GM19240 (cell line): ENCODE measurements around the gene TPSAB1.
"Not testable (repeated sequence)": the region's sequence is repeated elsewhere in the genome, so short reads cannot be mapped to it uniquely, and the experiment has no call there.

ENCODE experiments used
- DNase-seq: peaks from one replicate; pipeline ENCODE4 v3.0.0; 2011; ENCODE audit warnings: low spot score; ENCODE audit not compliant: insufficient read length

Gene TPSAB1

DNA sequence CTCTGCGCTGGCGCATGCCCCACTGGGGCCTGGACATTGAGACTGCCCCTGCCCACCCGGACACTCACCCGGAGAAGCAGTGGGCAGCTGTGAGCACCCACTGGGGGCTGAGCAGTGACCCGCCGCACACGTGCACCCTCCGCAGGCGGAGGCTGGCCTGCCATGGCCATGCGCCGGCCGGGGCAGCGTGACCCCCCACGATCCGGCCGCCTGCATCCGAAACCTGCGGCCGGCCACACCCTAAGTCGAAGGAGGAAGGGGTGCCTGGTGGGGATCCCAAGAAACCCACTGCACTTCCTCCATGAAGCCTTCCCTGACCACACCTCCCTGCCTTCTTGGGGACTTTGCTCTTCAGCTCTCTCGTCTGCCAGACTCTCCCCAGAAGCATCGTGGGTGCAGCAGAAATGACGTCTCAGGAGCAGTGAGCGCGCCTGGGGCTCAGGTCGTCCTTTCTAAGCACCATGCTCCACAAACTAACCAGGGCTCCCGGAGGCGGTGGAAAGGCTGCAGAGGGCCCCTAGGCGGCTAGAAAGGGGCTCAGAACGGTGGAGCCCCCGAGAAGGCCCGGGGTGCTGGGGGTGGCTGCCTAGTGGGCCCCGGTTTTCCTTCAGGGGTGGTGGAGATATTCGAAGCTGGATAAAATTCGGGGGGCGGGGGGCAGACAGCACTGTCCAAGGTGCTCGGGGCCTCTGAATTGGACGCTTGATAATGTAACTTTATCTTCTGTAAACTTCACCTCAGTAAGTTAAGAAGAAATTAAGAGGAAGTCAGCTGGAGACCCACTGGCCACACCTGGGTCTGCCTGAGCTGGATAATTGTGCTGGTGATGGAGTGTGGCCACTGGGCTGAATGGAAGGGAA lies 16.9 kb upstream of the TPSAB1 start:
- no peak for DNase-seq

DNA sequence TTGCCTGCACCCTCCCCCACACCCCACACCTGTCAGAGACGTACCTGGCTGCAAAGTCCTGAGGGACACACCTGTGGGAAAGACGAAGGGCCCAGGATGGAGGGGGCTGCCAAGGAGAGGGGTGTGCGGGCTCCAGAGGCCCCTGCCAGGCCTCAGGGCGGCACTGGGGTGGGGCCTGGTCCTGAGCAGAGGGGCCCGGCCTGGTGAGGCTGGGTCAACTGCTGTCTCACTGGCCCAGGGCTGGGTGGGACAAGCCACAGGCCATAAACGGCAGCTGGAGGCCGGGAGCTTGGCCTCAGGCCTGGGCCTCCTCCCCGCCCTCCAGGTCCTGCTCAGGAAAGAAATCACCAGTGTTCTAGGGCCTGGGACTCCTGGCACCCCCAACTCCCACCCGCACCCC lies 15.9 kb upstream of the TPSAB1 start:
- DNase-seq = no peak

DNA sequence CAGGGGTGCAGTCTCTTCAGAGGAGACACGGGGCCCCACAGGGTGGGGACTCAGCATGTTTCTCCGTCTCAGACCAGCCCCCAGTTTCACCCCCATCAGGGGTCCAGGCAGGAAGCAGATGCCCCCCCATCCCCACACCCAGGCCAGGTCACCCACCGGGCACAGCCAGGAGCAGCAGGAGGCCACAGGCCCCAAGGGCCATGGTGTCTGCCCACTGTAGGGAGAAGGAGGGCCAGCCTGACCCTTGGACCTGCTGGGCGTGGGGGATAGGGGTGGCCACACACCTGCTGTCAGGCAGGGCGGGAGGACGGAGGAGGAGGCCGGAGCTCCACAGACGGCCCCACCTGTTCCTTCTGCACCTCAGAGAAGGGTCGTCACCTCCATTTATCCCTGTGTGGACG lies 15.5 kb upstream of the TPSAB1 start, which contains the start of gene TPSG1:
TPSG1 (minus strand) TSS at position 218 of the 401 bp plus-strand sequence; CDS start at position 202, 16 bp downstream.
- DNase-seq = no peak

DNA sequence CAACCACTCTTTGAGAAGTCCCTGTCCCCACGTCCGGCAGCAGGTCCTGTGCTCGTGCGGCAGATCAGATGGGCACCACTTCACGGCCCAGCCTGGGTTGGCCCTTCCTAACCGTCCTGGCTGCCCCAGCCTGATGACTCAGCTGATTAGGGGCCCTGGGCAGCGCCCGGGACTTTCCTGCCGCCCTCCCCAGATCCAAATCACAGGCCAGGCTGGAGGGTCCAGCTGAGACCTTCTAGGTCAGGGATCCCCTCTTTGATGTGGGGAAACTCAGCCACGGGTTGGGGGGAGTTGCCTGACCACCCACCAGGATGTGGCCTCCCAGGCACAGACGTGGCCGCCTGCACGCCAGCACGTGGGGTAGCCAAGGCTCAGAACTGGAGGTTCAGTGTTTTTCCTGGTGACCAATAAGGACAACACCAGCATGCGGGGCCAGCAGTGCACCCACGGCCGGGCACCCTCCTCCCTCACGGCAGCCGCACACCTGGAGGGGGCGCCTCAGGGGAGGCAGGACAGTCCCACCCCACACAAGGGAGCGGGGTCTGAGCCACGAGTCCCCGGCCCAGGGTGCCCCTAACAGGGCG lies 14.7 kb upstream of the TPSAB1 start:
- DNase-seq = not testable (repeated sequence)

DNA sequence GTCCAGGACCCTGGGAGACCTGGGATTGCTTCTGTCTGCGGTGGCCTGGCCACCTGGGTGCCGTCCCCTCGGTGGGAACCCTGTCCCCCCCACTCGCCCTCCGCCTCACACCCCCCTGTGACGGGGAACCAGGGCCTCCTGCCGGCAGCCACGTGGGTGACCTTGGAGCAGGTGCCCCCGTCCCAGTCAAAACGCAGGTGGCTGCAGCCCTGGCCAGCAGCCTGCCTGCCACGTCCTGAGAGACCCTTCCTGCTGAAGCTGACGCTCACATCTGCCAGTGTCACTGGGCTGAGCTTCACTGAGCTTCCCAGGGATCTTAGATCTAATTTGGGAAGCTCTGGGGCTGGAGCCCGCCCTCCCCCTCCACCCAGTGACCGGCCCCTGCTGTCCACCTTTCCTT lies 13.8 kb upstream of the TPSAB1 start:
- not testable (repeated sequence) for DNase-seq

DNA sequence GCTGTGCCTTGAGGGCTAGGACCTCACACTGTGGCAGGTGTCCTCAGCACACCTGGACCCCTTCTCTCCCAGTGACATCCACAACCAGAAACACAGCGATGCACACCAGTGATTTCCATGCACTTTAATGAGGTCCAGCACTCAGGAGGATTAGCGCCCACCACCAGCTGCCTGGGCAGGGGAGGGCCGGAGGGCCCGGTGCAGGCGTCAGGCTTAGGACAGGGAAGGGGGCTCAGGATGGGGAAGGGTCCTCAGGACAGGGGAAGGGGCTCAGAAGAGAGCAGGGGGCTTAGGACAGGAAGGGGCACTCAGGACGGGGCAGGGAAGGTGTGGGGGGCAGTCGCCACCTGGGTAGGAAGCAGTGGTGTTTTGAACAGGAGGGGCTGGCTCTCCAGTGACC lies 12.3 kb upstream of the TPSAB1 start:
- not testable (repeated sequence) for DNase-seq

DNA sequence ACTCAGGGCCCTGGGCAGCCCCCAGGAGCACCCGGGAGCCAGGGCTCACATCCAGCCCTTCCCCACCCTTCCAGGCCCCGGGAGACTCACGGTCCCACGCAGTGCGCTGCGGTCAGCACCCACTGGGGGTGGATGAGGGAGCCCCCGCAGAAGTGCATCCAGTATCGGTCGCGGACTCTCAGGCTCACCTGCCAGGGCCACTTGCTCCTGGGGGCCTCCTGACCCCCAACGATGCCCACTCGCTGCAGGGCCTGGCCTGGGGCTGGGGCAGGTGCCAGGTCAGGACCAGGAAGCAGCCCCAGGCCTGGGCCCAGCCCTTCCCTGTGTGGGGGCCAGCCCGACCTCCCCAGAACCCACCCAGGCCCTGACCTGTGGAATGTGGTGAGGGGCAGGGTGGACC lies 11.0 kb upstream of the TPSAB1 start:
- DNase-seq = not testable (repeated sequence)

DNA sequence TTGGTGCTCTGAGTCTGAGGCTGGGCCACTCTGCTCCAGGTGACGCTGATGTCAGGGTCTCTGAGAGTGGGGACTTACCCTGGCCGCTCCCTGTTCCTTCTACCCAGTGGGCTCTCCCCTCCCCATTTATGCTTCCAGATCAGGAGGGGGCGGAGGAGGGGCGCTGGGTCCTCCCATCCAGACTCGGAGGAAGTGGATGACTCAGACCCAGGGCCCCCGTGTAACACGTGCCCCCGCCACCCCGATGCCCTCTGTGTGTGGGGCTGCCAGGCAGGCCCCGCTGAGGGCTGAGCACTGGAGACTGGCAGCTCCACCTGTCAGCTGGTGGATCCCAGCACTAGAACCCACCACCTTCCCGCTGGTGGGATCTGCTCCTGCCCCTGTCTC lies 10.4 kb upstream of the TPSAB1 start, which contains the start of gene TPSB2:
TPSB2 (minus strand) TSS at position 101 of the 387 bp plus-strand sequence. CDS start 233 bp downstream, outside the sequence.
- not testable (repeated sequence) for DNase-seq

DNA sequence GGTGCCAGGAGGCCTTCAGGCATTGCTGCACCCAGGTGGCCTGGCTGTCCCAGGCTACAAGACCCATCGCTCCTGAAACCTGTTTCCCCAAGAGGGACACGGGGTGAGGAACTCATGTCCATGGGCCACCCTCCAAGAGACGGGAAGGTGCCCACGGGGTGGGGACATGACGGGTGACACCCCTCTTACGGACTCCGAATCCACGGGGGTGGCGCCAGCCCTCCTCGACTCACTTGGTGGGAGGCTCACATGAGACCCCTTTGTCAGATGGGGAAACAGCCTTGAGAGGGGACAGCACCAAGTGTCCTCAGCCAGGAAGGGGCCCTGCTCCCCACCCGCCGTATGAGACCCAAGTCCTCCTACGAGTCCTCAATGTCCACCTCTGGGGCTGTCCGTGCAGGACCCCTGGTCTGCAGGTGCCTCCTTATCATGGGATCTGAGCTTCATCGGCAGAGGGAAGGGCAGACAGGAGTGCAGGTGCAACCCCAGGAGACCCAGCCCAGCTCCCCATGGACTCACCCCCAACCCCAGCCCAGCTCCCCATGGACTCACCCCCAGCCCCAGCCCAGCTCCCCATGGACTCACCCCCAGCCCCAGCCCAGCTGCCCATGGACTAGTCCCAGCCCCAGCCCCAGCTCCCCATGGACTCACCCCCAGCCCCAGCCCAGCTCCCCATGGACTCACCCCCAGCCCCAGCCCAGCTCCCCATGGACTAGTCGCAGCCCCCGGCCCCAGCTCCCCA lies 9.9 kb upstream of the TPSAB1 start:
- not testable (repeated sequence) for DNase-seq

DNA sequence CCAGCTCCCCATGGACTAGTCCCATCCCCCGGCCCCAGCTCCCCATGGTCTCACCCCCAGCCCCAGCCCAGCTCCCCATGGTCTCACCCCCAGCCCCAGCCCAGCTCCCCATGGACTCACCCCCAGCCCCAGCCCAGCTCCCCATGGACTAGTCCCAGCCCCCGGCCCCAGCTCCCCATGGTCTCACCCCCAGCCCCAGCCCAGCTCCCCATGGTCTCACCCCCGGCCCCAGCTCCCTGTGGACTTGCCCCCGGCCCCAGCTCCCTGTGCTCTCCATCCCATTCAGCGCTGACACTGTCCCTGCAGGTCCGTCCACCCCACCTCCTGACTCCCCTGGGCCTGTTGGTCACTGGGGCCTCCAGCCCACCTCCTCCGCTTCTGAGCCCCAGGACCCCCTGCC lies 9.2 kb upstream of the TPSAB1 start:
- DNase-seq = not testable (repeated sequence)

DNA sequence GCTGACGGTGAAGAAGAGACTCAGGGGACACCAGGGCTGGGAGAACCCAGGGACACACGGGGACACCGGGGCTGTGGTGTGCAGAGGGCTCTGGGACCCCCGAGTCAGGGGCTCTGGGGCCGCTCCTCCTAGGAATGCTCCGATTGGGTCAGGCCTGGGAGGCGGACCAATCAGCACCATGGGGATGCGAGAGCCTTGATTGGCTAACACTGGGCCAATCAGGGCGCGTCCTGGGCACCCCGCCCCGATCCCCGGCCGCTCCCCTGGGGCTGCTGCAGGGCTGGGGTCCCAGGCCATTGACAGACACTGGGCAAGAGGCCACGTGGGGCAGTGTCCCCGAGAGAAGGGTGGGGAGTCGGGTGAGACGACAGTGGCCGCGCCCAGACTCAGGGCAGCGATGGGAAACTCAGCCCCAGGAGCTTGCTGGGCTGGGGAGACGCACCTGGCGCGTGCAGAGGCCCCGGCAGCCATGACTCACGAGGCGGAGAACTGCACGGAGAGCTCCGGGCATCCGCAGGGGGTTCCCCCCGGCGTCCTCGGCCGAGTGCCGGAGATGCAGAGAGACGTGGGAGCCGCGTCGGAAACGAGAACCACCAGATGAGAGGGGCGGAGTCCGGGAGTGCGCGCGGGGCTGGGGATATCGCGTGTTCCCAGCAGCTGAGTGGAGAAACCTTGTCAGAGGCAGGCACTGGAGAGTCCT lies 8.3 kb upstream of the TPSAB1 start:
- not testable (repeated sequence) for DNase-seq

DNA sequence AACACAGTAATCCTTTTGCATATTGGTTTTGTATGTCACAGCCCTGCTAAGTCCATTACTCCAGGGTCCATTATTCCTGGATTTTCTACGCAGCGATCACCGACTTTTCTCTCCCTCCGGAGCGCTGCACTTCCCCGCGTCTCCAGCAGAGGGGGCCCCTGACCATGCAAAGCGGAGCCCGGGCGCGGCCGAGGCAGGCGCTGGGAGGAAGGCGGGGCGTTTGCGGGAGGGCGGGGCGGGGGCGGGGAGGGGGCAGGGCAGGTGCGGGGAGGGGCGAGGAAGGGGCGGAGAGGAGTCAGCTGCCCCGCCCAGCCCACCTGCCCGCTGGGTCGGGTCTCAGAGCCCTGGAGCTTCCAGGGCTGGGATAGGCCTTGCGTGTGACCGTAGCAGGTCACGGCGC lies 3.8 kb upstream of the TPSAB1 start:
- DNase-seq = not testable (repeated sequence)

DNA sequence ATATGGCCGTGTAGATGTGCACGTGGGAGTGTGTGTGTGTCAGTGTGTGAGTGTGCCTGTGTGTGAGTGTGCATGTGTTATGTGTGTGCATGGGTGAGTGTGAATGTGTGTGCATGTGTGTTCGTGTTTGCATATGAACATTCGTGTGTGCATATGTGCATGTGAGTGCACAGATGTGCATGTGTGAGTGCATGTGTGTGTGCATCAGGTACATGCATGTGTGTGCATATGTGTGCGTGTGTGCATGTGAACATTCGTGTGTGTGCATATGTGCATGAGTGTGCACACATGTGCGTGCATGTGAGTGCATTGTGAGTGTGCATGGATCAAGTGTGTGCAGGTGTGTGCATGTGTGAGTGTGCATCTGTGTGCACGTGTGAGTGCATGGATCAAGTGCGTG lies 2.5 kb upstream of the TPSAB1 start:
- DNase-seq = no peak

DNA sequence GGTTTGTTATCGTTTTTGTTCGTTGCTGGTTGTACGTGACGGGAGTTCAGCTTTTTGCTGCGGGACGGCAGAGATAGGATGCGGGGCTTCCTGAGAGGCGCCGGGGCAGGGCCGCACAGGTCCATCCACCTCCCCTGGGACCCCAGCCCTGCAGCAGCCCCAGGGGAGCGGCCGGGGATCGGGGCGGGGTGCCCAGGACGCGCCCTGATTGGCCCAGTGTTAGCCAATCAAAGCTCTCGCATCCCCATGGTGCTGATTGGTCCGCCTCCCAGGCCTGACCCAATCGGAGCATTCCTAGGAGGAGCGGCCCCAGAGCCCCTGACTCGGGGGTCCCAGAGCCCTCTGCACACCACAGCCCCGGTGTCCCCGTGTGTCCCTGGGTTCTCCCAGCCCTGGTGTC lies 1.6 kb upstream of the TPSAB1 start:
- not testable (repeated sequence) for DNase-seq

DNA sequence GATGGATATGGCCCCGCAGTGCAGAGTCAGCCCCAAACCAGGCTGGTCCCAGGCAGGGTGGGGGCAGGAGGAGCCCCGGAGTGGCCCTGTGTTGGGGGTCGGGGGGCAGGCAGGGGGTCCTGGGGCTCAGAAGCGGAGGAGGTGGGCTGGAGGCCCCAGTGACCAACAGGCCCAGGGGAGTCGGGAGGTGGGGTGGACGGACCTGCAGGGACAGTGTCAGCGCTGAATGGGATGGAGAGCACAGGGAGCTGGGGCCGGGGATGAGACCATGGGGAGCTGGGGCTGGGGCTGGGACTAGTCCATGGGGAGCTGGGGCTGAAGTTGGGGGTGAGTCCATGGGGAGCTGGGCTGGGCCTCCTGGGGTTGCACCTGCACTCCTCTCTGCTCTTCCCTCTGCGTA lies 930 bp upstream of the TPSAB1 start:
- not testable (repeated sequence) for DNase-seq

DNA sequence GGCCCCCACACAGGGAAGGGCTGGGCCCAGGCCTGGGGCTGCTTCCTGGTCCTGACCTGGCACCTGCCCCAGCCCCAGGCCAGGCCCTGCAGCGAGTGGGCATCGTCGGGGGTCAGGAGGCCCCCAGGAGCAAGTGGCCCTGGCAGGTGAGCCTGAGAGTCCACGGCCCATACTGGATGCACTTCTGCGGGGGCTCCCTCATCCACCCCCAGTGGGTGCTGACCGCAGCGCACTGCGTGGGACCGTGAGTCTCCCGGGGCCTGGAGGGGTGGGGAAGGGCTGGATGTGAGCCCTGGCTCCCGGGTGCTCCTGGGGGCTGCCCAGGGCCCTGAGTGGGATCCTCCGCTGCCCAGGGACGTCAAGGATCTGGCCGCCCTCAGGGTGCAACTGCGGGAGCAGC lies 576 bp downstream of the TPSAB1 start:
- DNase-seq = not testable (repeated sequence)

DNA sequence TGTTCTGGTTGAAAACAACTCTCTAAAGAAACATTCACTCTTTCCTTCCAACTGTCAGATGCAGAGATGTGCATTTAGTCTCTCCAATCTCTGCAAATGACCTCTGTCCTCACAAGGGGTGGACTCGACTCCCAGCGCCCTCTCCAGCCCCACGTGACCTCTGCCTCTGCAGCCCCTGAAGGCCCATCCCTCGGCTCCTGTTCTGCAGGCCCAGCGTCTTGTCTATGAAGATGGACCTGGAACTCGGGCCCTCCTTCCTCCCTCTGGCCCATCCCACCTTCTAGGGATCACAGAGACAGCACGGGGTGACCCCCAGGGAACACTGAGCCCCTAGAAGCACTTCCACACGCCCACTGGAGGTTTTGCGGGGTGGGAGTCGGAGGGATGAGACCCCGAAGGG lies 2.9 kb downstream of the TPSAB1 start:
- DNase-seq = not testable (repeated sequence)

DNA sequence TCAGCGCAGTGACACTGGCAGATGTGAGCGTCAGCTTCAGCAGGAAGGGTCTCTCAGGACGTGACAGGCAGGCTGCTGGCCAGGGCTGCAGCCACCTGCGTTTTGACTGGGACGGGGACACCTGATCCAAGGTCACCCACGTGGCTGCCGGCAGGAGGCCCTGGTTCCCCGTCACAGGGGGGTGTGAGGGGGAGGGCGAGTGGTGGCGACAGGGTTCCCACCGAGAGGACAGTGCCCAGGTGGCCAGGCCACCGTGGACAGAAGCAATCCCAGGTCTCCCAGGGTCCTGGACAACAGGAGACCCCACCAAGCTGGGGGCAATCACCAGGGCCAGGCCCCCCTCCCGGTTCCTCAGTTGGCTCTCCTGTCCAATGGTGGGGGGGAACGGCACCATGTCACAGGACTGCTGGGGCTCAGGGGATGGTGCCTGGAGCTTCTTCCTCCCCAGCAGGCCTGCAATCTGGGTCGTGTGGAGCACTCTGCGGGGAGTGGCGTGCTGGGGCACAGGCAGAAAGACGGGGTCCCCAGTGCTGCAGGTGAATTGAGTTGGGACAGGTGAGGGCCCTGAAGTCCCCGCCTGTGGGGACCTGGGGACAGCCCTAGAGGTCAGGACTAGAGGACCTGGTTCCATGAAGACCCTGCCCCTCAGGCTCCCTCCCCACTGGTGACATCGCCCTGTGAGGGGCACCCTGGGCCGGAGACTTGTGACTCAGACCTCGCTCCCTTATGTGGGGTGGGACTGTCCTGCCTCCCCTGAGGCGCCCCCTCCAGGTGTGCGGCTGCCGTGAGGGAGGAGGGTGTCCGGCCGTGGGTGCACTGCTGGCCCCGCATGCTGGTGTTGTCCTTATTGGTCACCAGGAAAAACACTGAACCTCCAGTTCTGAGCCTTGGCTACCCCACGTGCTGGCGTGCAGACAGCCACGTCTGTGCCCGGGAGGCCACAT lies 3.7 kb downstream of the TPSAB1 start:
- not testable (repeated sequence) for DNase-seq

DNA sequence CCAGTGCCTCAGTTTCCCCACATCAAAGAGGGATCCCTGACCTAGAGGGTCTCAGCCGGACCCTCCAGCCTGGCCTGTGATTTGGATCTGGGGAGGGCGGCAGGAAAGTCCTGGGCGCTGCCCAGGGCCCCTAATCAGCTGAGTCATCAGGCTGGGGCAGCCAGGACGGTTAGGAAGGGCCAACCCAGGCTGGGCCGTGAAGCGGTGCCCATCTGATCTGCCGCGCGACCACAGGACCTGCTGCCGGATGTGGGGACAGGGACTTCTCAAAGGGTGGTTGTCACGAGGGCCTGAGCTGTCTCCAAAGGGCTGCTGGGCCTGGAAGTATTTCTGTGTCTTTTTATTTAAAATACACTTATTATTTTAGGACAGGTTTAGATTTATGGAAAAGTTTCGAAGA lies 4.4 kb downstream of the TPSAB1 start:
- DNase-seq = no peak

DNA sequence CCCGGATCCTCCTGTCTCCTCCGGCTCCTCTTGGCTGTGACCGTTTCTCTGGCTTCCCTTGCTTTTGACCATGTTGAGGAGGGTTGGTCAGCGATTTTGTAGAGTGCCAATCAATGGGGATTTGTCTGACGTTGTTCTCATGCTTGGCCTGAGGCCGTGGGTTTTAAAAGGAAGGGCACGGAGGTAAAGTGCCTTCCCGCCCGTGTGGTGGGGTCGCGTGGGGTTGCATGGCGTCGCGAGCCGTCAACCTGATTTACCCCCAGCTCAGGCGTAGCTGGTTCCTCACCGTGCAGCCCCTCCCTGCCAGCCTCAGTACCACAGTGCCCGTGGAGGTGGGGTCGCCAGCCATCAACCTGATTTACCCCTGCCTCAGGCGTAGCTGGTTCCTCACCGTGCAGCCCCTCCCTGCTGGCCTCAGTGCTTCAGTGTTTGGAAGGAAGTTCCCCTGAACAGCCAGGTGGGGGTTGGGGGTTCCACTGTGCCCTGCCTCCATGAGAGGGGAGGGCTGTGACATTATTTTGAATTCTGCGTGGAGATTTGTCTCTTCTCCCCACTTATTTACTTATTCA lies 5.0 kb downstream of the TPSAB1 start:
- no peak for DNase-seq
